ENCODE data around the gene SERPINB6. TPM values are rescaled to one million over a fixed set of nuclear protein-coding genes. Genes with fewer than 3 reads are reported as not detected.

SERPINB6 gene
- total RNA-seq, 1 donor from 2014 or later = 20.1 TPM

GRCh38 chr6:3015144-3015543 is 43.8 kb upstream of the SERPINB6 start:
- no peak for DNase-seq (ENCODE audit: low read depth, low spot score)
- no peaks in the 10 kb centered on the region for H3K27me3 Mint-ChIP-seq (ENCODE audit: low read depth)
- peaks cover 6% of the 10 kb centered on the region for H3K4me1 Mint-ChIP-seq
- no peak overlapping the region for H3K27ac Mint-ChIP-seq (ENCODE audit: unreplicated experiment)
- no peak overlapping the region for H3K4me3 Mint-ChIP-seq
- TF ChIP-seq CTCF (conservative IDR thresholded peaks at IDR 0.05) = no peak
- H3K9me3 Mint-ChIP-seq = peaks cover 20% of the 10 kb centered on the region
- H3K36me3 Mint-ChIP-seq (ENCODE audit: low read depth) = peaks cover 55% of the 10 kb centered on the region

GRCh38 chr6:3014675-3015066 is 43.3 kb upstream of the SERPINB6 start:
- no peak for TF ChIP-seq CTCF (conservative IDR thresholded peaks at IDR 0.05)
- H3K27ac Mint-ChIP-seq (ENCODE audit: unreplicated experiment) = no peak overlapping the region
- H3K4me1 Mint-ChIP-seq = peaks cover 11% of the 10 kb centered on the region
- peaks cover 55% of the 10 kb centered on the region for H3K36me3 Mint-ChIP-seq (ENCODE audit: low read depth)
- DNase-seq (ENCODE audit: low read depth, low spot score) = no peak
- no peak overlapping the region for H3K4me3 Mint-ChIP-seq
- H3K27me3 Mint-ChIP-seq (ENCODE audit: low read depth) = no peaks in the 10 kb centered on the region
- peaks cover 23% of the 10 kb centered on the region for H3K9me3 Mint-ChIP-seq

GRCh38 chr6:3013901-3014674 is 42.7 kb upstream of the SERPINB6 start:
- no peak overlapping the region for H3K4me3 Mint-ChIP-seq
- no peaks in the 10 kb centered on the region for H3K27me3 Mint-ChIP-seq (ENCODE audit: low read depth)
- no peak for DNase-seq (ENCODE audit: low read depth, low spot score)
- peak overlapping the region; percentile 35 for H3K27ac Mint-ChIP-seq (ENCODE audit: unreplicated experiment)
- peaks cover 17% of the 10 kb centered on the region for H3K4me1 Mint-ChIP-seq
- peaks cover 23% of the 10 kb centered on the region for H3K9me3 Mint-ChIP-seq
- no peak for TF ChIP-seq CTCF (conservative IDR thresholded peaks at IDR 0.05)
- H3K36me3 Mint-ChIP-seq (ENCODE audit: low read depth) = peaks cover 55% of the 10 kb centered on the region

GRCh38 chr6:3013486-3013885 is 42.1 kb upstream of the SERPINB6 start:
- DNase-seq (ENCODE audit: low read depth, low spot score) = no peak
- peaks cover 23% of the 10 kb centered on the region for H3K9me3 Mint-ChIP-seq
- H3K4me3 Mint-ChIP-seq = no peak overlapping the region
- TF ChIP-seq CTCF (conservative IDR thresholded peaks at IDR 0.05) = no peak
- H3K36me3 Mint-ChIP-seq (ENCODE audit: low read depth) = peaks cover 59% of the 10 kb centered on the region
- no peaks in the 10 kb centered on the region for H3K27me3 Mint-ChIP-seq (ENCODE audit: low read depth)
- H3K27ac Mint-ChIP-seq (ENCODE audit: unreplicated experiment) = peak overlapping the region; percentile 44
- H3K4me1 Mint-ChIP-seq = peaks cover 23% of the 10 kb centered on the region

GRCh38 chr6:3011592-3011991 is 40.2 kb upstream of the SERPINB6 start:
- no peak for TF ChIP-seq CTCF (conservative IDR thresholded peaks at IDR 0.05)
- Mint-ChIP-seq H3K27me3 (ENCODE audit: low read depth) (no peaks in the 10 kb centered on the region), H3K36me3 (ENCODE audit: low read depth) (peaks cover 63% of the 10 kb centered on the region), H3K4me1 (peaks cover 24% of the 10 kb centered on the region), H3K9me3 (peaks cover 23% of the 10 kb centered on the region), H3K4me3 (no peak overlapping the region), H3K27ac (ENCODE audit: unreplicated experiment) (no peak overlapping the region)
- no peak for DNase-seq (ENCODE audit: low read depth, low spot score)

All from neural crest cell (in vitro differentiated cells).